ENCODE measurements around the gene CLCF1. TPM values are rescaled to one million over a fixed set of nuclear protein-coding genes. Genes with fewer than 3 reads are reported as not detected.

The CLCF1 gene
- total RNA-seq, 4 donors from 2014 or later, result 2.2 to 3.3 (median 2.5) TPM

DNA sequence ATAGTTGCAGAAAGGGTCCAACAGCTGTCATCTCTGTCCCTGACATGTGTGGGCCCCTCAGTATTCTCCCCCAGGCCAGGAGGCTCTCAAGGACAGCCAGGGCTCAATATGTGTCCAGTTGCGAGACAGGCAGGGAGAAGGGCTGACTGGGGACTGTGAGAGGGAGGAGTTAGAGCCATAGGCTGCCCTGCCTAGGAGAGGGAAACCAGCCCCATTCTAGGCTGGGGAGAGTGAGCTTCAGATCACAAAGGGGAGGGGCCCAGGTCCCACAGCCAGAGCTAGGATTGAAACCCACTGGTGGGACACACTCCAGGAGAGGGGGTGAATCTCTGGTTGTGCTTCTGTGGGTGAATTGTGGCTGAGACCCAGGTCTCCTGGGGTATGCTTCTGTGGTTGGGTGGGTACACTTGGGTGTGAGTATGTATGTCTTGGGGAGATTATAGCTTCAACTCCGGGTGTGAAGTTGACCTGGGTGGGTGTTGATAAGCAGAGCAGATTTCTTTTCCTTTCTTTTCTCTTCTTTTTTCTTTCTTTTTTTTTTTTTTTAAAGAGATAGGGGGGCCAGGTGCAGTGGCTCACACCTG is 40.0 kb upstream of the CLCF1 start:
- intact Hi-C loops (cut with DNase I; ENCODE audit: low total_unique reads), result no loop called here
- H3K4me3 ChIP-seq (ENCODE audit: low read depth, poor library complexity, severe bottlenecking), result no peak overlapping the region
- no peak for TF ChIP-seq POLR2A (IDR thresholded peaks at IDR 0.05)
- TF ChIP-seq, protein P1, sequence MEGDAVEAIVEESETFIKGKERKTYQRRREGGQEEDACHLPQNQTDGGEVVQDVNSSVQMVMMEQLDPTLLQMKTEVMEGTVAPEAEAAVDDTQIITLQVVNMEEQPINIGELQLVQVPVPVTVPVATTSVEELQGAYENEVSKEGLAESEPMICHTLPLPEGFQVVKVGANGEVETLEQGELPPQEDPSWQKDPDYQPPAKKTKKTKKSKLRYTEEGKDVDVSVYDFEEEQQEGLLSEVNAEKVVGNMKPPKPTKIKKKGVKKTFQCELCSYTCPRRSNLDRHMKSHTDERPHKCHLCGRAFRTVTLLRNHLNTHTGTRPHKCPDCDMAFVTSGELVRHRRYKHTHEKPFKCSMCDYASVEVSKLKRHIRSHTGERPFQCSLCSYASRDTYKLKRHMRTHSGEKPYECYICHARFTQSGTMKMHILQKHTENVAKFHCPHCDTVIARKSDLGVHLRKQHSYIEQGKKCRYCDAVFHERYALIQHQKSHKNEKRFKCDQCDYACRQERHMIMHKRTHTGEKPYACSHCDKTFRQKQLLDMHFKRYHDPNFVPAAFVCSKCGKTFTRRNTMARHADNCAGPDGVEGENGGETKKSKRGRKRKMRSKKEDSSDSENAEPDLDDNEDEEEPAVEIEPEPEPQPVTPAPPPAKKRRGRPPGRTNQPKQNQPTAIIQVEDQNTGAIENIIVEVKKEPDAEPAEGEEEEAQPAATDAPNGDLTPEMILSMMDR (IDR thresholded peaks at IDR 0.05), result no peak
- 81 to 82% methylated on average over 2 of the region's 2 CpGs for WGBS, 2 donors
- no peak for DNase-seq (ENCODE audit: low spot score in 2 of 2)

DNA sequence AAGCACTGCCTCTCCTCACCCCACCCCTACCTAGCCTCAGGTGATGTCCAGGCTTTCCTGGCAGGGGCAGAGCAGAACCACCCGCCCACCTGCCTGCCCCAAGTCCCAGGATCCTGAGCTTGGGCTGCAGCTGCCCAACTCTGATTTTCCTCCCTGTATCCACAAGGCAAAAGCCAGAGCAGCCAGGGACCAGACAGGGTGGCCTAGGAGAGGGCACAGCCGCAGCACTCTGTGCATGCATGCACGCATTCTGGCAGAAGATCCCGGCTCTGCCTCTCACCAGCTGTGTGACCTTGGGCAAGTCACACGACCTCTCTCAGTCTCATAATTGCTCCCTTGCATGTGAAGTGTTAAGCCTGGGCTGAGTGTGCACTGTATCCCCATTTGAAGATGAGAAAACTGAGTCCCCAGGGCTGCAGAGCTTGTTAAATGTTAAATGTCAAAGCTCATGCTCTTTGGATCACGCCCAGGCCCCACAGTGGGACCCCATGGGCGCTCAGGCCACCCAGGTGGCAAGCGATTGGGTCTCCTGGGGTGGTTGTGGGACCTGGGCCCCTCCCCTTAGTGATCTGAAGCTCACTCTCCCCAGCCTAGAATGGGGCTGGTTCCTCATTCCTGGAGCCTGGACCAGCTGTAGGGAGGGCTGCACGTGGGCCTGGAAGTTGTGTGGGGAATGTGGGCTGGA is 39.2 kb upstream of the CLCF1 start:
- 67 to 72% methylated on average over 9 of the region's 9 CpGs for WGBS, 2 donors
- intact Hi-C loops (cut with DNase I; ENCODE audit: low total_unique reads), result no loop called here
- H3K4me3 ChIP-seq (ENCODE audit: low read depth, poor library complexity, severe bottlenecking), result no peak overlapping the region
- no peak for DNase-seq (ENCODE audit: low spot score in 2 of 2)
- TF ChIP-seq POLR2A (IDR thresholded peaks at IDR 0.05), result no peak
- TF ChIP-seq, protein P1 (IDR thresholded peaks at IDR 0.05), result no peak

DNA sequence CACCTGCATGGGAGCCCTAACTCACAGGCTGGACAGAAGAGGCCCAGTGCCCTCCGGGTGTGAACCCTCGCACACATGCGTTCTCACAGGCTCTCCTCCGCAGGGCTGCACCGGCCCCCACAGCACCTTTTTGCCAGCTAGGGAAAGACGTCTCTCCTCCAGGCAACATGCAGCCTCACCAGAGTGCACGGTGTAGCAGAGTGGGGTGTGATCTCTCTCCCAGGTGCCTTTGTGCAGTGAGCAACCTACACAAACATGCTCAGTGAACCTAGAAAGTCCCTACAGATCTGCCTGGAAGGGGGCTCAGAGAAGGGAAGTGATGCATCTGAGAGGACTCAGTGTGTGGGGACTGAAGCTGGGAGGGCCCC is 38.4 kb upstream of the CLCF1 start:
- TF ChIP-seq POLR2A (IDR thresholded peaks at IDR 0.05), result no peak
- TF ChIP-seq, protein P1 (IDR thresholded peaks at IDR 0.05), result no peak
- no peak overlapping the region for H3K4me3 ChIP-seq (ENCODE audit: low read depth, poor library complexity, severe bottlenecking)
- 55 to 66% methylated on average over 7 of the region's 7 CpGs for WGBS, 2 donors
- intact Hi-C loops (cut with DNase I; ENCODE audit: low total_unique reads), result no loop called here
- no peak for DNase-seq (ENCODE audit: low spot score in 2 of 2)

DNA sequence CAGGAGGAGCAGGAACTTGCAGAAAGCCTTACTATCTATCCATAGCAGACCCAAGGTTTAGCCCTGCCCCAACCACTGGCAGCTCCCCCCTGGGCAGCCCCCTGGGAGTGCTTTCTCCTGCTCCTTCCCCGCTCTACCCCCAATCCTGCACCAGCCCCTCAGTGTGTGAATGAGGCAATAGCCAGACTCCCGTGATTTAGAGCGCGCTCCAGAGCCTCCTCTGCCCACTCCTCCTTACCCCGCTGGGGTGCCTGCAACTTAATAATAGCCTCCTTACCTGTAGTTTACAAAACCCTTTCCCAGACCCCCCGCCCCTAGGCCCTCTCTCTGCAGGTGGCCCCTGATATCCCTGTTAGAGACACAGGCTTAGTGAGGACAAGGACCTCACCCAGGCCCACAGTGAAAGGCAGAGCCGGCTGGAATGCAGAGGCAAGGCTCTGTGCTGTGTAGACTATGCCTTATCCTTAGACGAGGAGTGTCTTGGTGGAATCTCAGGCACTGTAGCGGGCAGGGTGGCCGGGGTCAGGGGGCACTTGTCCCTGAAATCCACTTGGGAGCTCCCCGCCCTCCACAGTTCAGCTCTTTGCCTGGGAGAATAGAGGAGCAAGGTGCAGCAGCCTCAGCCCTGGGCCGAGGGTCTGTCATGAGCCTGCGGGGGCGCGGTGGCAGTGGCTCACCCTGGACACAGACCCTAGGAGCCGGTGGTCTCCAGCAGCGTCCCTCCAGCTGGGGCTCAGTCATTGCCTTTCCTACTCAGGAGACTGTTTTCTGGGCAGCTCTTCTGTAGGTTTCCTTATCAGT is 37.8 kb upstream of the CLCF1 start:
- intact Hi-C loops (cut with DNase I; ENCODE audit: low total_unique reads), result no loop called here
- DNase-seq (ENCODE audit: low spot score in 2 of 2), result no peak
- TF ChIP-seq POLR2A (IDR thresholded peaks at IDR 0.05), result no peak
- TF ChIP-seq, protein P1 (IDR thresholded peaks at IDR 0.05), result no peak
- 81 to 85% methylated on average over 17 of the region's 17 CpGs for WGBS, 2 donors
- no peak overlapping the region for H3K4me3 ChIP-seq (ENCODE audit: low read depth, poor library complexity, severe bottlenecking)

DNA sequence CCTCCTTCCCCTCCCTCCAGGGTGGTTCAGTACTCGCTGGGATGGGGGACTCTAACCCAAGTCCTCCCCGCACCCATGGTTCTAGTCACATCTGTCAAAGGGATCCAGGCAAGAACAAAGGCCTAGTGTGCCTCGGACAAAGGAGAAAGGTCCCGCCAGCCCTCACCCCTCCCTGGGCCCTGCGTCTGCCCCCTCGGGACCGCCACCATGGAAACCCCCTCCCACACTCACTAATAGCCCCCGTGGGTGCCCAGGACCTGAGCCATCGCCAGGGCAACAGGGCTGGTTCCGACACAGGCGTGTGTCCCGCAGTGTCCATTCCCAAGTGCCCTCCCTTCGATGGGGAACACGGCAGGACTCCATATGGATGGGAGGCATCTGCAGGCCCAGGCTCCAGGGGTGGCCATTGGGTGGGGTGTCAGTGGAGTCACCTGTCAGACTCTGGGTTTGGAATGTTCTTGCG is 37.0 kb upstream of the CLCF1 start:
- H3K4me3 ChIP-seq (ENCODE audit: low read depth, poor library complexity, severe bottlenecking), result no peak overlapping the region
- WGBS, 2 donors, result 64 to 70% methylated on average over 10 to 15 of the region's 15 CpGs
- intact Hi-C loops (cut with DNase I; ENCODE audit: low total_unique reads), result no loop called here
- no peak for DNase-seq (ENCODE audit: low spot score in 2 of 2)
- TF ChIP-seq POLR2A (IDR thresholded peaks at IDR 0.05), result no peak
- TF ChIP-seq, protein P1 (IDR thresholded peaks at IDR 0.05), result no peak

Measured in lower leg skin (tissue), 4 donors.